ENCODE results near the gene SGSH.
"Not testable (repeated sequence)": the region's sequence is repeated elsewhere in the genome, so short reads cannot be mapped to it uniquely, and the experiment has no call there.

The SGSH gene

DNA sequence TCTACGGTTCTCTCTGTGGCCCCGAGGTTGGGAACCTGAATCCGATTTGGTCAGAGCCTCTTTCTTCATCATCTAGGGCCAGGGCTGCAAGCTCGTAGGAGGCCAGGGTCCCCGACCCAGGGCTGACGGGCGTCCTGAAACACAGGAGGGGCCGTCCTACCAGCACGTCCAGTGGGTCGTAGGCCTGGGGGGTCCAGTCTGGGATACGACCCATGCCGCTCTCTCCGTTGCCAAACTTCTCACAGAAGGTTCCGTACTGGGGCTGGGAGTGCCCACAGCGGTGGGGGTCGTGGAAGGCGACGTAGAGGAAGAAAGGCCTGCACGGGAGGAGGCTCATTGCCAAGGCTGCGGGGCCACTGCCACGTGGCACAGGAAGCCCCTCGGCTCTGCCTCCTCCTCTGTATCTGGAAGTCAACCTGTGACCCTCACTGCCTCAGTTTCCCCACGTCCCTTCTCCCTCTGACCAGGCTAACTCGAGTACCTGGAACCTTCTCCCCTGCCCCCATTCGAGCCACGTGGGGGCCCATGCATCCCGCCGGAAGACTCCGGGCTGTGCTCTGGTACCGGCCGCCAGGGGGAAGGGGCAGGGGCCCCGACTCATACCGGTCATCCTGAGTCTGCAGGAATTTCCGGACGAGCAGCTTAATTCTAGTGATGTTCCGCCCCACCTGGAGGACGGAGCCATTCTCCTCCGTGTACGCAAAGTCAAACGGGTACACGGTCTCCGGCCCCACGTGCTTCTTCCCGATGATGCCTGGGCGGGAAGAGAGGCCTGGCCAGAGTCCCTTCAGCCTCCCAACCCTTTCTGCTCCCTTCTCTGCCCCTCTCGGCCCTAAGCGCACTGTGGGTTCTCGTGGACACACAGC, 5.9 kb downstream of the SGSH start:
- Mint-ChIP-seq H3K4me1 (peaks cover 16% of the 10 kb centered on the region), H3K9me3 (no peaks in the 10 kb centered on the region), H3K36me3 (peaks cover 22% of the 10 kb centered on the region), H3K27ac (no peak overlapping the region), H3K4me3 (no peak overlapping the region), H3K27me3 (no peaks in the 10 kb centered on the region)
- DNase-seq, result no peak
- CTCF ChIA-PET, result interaction anchor here (0.6 kb wide), 1 partner anchor 817 kb away, joined by 3 read pairs; no protein-coding TSS in a partner anchor

DNA sequence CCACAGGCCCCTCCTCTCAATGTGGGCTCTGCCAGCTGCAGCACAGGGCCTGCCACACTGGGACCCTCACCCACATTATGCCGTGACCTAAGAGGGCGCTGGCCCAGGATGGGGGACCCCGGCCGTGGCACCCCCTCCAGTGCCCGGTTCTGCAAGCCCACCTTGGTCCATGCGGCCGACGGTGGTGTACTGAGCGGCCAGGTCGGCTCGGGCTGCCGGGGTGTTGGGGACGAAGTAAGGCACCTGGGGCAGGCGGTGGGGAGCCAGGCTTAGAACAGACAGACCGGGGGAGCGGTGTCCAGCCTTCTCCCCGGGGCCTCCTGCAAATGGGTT, 6.5 kb downstream of the SGSH start:
- H3K9me3 Mint-ChIP-seq, result no peaks in the 10 kb centered on the region
- H3K27ac Mint-ChIP-seq, result no peak overlapping the region
- DNase-seq, result no peak
- no peak overlapping the region for H3K4me3 Mint-ChIP-seq
- peaks cover 9% of the 10 kb centered on the region for H3K4me1 Mint-ChIP-seq
- CTCF ChIA-PET, result no interaction called here
- peaks cover 23% of the 10 kb centered on the region for H3K36me3 Mint-ChIP-seq
- H3K27me3 Mint-ChIP-seq, result no peaks in the 10 kb centered on the region

DNA sequence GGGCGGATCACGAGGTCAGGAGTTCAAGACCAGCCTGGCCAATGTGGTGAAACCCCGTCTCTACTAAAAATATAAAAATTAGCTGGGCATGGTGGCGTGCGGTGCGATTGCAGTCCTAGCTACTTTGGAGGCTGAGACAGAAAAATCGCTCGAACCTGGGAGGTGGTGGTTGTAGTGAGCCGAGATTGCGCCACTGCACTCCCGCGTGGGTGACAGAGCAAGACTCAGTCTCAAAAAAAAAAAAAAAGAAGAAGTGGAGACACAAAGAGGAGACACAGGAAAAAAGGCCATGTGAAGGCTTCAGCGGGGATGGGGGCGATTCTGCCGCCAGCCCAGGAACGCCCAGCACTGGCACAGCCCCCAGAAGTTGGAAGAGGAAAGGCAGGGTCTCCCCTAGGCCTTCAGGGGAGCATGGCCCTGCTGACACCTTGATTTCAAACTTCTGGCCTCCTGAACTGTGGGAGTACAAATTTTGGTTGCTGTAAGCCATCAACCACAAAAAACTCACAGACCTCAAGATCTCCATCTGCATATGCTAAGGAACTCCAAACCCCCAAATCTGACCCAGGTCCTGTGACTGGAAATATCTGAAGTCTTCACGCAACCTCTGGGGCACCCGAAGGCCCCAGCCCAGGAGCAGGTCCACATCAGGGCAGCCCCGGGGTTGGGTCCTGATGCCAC, 7.0 kb downstream of the SGSH start:
- Mint-ChIP-seq H3K36me3 (peaks cover 22% of the 10 kb centered on the region), H3K4me3 (no peak overlapping the region), H3K4me1 (peaks cover 6% of the 10 kb centered on the region), H3K27ac (no peak overlapping the region), H3K9me3 (no peaks in the 10 kb centered on the region), H3K27me3 (no peaks in the 10 kb centered on the region)
- CTCF ChIA-PET, result interaction anchor here (1.3 kb wide), 1 partner anchor 18 kb away, joined by 3 read pairs; no protein-coding TSS in a partner anchor
- DNase-seq, result no peak

DNA sequence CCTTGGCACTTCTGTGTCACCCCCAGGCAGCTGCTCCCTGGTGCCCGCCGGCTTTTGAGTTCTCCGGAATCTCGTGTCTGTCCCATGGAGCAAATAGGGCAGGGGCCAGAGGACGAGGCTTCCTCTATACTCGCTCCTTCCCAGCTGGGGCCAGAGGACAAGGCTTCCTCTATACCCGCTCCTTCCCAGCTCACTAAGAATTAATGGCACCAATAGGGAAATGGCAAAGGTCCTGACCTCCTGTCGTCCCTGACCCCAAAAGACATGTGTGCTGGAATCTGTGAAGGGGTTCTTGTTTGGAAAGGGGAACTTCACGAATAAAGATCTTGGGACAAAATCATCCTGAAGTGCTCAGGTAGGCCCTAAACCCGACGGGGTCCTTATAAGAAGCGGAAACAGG, 7.6 kb downstream of the SGSH start:
- peaks cover 20% of the 10 kb centered on the region for H3K36me3 Mint-ChIP-seq
- H3K27ac Mint-ChIP-seq, result no peak overlapping the region
- no peak for DNase-seq
- H3K4me3 Mint-ChIP-seq, result no peak overlapping the region
- peaks cover 3% of the 10 kb centered on the region for H3K4me1 Mint-ChIP-seq
- CTCF ChIA-PET, result interaction anchor here (1.3 kb wide), 1 partner anchor 17 kb away, joined by 3 read pairs; no protein-coding TSS in a partner anchor
- no peaks in the 10 kb centered on the region for H3K27me3 Mint-ChIP-seq
- H3K9me3 Mint-ChIP-seq, result no peaks in the 10 kb centered on the region

DNA sequence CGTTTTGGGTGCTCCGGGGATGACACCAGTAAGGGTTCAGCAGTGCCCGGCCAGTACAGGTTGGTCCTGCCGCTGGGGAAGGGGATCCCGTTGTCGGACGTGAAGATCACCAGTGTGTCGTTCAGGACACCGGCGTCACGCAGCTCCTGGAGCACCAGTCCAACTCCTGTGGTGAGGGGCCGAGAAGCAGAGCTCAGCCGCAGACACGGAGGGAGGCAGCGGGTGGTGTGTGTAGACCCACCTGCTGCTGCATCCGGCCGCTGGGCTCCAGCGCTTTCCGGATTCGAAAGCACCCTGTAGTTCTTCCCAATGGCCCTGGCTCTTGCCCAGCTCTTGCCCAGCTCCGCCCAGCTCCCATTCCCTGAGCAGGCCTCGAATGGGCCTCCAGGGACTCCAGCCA, 8.0 kb downstream of the SGSH start:
- Mint-ChIP-seq H3K27me3 (no peaks in the 10 kb centered on the region), H3K9me3 (no peaks in the 10 kb centered on the region), H3K4me3 (no peak overlapping the region)

DNA sequence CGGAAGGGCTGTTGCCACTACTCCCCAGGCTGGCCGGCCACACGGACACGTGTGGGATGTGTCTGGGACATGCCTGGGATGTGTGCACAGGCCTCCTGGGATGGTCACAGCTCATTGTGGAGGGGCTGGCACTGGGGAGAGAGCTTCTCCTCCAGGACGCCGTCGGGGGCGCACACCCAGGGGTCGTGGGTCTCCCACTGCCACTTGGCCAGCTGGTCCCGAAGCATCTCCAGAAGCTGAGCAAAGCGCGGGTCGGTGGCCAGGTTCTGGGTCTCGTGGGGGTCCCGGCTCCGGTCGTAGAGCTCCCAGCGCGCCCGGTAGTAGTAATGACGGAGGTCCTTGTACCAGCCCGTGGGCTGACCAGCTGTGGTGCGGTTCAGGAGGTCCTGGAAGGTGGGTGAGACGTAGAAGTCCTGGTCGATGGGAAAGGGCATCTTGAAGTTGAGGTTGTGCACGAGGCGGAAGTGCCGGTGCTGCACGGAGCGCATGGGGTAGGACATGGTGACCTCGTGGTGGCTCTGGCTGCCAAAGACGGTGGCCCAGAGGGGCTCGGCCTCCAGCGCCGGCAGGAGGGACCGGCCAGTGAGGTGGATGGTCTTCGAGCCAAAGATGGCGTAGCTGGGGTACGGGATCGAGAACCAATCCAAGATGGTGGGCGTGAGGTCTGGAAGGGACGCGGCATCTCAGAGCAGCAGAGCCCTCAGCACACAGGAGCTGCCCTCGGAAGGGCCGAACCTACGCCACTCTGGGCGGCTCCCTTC, 9.6 kb downstream of the SGSH start:
- H3K9me3 Mint-ChIP-seq, result no peaks in the 10 kb centered on the region
- H3K4me1 Mint-ChIP-seq, result no peaks in the 10 kb centered on the region
- DNase-seq, result no peak
- H3K36me3 Mint-ChIP-seq, result peaks cover 10% of the 10 kb centered on the region
- H3K27me3 Mint-ChIP-seq, result no peaks in the 10 kb centered on the region
- H3K27ac Mint-ChIP-seq, result no peak overlapping the region
- CTCF ChIA-PET, result no interaction called here
- no peak overlapping the region for H3K4me3 Mint-ChIP-seq

More for the DNA sequence above, 8.0 kb downstream of the SGSH start:
- CTCF ChIA-PET, result interaction anchor here (1.3 kb wide), 1 partner anchor 17 kb away, joined by 3 read pairs; no protein-coding TSS in a partner anchor
- Mint-ChIP-seq H3K36me3 (peaks cover 18% of the 10 kb centered on the region), H3K4me1 (no peaks in the 10 kb centered on the region), H3K27ac (no peak overlapping the region)
- no peak for DNase-seq

DNA sequence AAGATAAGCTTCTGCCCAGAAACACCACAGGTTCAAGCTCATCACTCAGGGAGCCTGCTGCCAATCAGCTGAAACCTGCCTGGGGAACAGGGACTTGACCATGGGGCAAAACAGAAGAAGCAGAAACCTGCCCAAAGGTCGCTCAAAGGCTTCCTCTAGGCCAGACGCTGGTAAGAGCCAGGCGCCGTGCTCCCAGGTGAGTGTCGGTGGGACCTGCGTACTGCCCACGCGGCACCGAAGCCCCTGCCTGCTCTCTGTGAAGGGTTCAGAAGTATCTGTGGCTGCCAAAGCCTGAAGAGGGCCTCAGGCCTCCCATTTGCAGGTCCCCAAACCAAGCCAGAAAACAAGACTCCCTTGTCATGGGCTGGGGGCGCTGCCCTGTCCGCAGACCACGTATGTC, 10.4 kb downstream of the SGSH start:
- no peak for DNase-seq
- Mint-ChIP-seq H3K4me3 (no peak overlapping the region), H3K4me1 (no peaks in the 10 kb centered on the region), H3K9me3 (no peaks in the 10 kb centered on the region), H3K27ac (no peak overlapping the region), H3K36me3 (peaks cover 10% of the 10 kb centered on the region), H3K27me3 (no peaks in the 10 kb centered on the region)
- CTCF ChIA-PET, result interaction anchor here (0.7 kb wide), 1 partner anchor 93 kb away, joined by 3 read pairs; no protein-coding TSS in a partner anchor

DNA sequence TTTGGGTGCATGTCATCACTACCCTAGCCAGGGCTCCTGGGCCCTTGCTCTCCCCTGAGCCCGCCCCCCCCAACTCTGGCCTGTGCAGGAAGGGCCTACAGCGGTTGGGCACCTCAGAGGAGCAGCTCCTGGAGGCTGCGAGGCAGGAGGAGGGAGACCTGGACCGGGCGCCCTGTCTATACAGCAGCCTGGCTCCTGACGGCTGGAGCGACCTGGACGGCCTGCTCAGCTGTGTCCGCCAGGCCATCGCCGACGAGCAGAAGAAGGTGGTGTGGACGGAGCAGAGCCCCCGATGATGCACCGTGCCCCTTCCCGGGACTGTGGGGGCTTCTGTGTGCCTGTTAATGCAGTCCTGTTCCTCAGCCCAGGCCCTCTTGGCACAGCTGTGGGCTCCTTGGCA, 12.1 kb downstream of the SGSH start:
- no peak overlapping the region for H3K27ac Mint-ChIP-seq
- H3K36me3 Mint-ChIP-seq, result peaks cover 10% of the 10 kb centered on the region
- CTCF ChIA-PET, result no interaction called here
- H3K4me3 Mint-ChIP-seq, result no peak overlapping the region
- H3K4me1 Mint-ChIP-seq, result no peaks in the 10 kb centered on the region
- DNase-seq, result no peak
- H3K9me3 Mint-ChIP-seq, result no peaks in the 10 kb centered on the region
- no peaks in the 10 kb centered on the region for H3K27me3 Mint-ChIP-seq

DNA sequence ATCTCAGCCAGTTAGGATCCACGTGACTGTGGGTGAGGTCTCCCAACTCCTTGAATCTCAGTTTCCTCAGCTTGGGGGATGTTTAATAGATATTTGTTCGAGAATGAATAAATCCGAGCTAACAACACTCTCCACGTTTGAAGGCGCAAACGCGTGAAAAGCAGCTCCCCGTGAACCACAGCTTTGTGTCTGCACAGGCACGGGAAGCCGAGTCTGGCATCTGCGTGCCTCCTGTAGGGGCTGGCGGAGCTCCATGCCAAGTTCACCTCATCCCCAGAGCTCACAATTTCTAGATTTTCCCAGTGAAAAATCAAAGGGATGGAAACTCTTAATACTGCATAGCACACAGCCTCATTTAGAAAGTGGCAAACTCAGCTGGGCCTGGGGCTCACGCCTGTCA, 14.3 kb downstream of the SGSH start:
- no peak overlapping the region for H3K27ac Mint-ChIP-seq
- CTCF ChIA-PET, result no interaction called here
- peaks cover 8% of the 10 kb centered on the region for H3K36me3 Mint-ChIP-seq
- DNase-seq, result no peak
- H3K4me3 Mint-ChIP-seq, result no peak overlapping the region
- H3K27me3 Mint-ChIP-seq, result no peaks in the 10 kb centered on the region
- H3K4me1 Mint-ChIP-seq, result no peaks in the 10 kb centered on the region
- H3K9me3 Mint-ChIP-seq, result no peaks in the 10 kb centered on the region

DNA sequence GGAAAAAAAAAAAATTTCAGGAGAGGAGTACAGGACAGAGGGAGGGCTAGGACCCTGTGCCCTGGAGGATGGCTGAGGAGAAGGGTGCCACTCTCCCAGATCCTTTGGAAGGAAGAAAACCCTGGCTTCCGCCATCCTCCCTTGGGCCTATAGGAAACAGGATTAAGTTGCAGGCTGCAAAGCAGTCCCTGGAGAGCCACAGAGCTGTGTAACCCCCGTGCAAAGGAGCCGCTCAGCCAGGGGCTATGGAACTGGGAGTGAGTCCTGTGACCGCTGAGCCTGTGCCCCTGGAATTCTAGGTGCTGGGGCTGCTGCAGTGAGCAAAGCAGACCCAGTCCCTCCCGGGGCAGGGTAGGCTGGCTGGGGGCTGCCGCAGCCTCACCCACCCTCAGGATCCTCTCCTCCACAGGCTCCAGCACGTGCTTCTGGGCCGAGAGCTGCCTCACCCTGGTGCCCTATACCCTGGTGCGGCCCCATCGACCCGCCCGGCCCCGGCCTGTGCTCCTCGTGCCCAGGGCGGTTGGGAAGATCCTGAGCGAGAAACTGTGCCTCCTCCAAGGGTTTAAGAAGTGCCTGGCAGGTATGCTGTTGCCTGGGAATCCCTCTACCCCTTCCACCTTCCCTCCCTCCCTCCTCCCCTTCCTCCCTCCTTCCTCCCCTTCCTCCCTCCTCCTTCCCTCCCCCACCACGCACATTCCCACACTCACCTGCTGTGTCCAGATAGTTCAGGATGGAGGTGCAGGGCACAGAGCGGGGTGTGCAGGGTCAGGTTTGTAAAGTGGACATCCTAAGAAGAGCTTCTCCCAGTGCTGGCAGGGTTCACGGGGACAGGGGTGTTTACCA, 15.3 kb downstream of the SGSH start:
- Mint-ChIP-seq H3K27me3 (no peaks in the 10 kb centered on the region), H3K4me3 (no peak overlapping the region), H3K27ac (no peak overlapping the region), H3K4me1 (no peaks in the 10 kb centered on the region), H3K9me3 (no peaks in the 10 kb centered on the region), H3K36me3 (peaks cover 3% of the 10 kb centered on the region)
- no peak for DNase-seq
- CTCF ChIA-PET, result no interaction called here

DNA sequence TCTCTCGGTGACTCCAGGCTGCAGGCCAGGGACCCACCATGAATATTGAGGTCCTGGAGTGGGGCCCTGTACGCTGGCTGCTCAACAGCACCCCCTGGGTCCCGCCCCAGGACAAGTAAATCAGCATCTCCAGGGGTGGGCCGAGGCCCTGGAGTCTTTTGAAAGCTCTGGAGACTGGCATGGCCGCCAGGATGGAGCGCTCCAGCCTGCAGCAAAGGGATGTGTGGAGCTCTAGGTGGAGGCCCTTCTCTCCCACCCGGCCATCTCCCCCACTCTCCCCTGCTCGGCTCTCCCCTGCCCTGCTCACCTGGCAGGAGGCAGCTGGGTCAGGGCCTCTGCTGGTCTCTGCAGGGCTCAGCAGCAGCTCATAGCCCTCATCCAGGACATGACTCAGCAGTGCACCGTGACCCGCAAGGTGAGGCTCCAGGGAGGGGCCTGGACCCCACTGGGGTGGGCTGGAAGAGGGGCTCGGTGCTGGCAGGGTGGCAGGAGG, 16.6 kb downstream of the SGSH start:
- no peak overlapping the region for H3K27ac Mint-ChIP-seq
- no peaks in the 10 kb centered on the region for H3K36me3 Mint-ChIP-seq
- H3K27me3 Mint-ChIP-seq, result no peaks in the 10 kb centered on the region
- CTCF ChIA-PET, result interaction anchor here (1.5 kb wide), 1 partner anchor 49 kb away, joined by 4 read pairs; no protein-coding TSS in a partner anchor
- H3K4me1 Mint-ChIP-seq, result no peaks in the 10 kb centered on the region
- DNase-seq, result no peak
- H3K4me3 Mint-ChIP-seq, result no peak overlapping the region
- H3K9me3 Mint-ChIP-seq, result no peaks in the 10 kb centered on the region

DNA sequence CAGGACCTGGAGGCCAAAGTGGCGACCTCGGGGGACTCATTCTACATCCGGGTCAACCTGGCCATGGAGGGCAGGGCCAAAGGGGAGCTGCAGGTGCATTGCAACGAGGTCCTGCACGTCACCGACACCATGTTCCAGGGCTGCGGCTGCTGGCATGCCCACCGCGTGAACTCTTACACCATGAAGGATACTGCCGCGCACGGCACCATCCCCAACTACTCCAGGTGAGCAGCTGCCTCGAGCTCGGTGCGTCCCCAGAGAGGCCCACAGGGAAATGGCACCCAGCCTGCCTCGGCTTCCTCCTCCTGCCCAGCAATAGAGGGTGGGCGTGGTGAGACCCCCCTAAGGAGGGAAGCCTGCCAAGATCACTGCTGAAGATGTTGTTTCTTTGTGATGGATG, 17.9 kb downstream of the SGSH start:
- CTCF ChIA-PET, result no interaction called here
- Mint-ChIP-seq H3K27ac (no peak overlapping the region), H3K36me3 (no peaks in the 10 kb centered on the region), H3K27me3 (no peaks in the 10 kb centered on the region), H3K4me3 (no peak overlapping the region), H3K9me3 (no peaks in the 10 kb centered on the region), H3K4me1 (no peaks in the 10 kb centered on the region)
- DNase-seq, result no peak

DNA sequence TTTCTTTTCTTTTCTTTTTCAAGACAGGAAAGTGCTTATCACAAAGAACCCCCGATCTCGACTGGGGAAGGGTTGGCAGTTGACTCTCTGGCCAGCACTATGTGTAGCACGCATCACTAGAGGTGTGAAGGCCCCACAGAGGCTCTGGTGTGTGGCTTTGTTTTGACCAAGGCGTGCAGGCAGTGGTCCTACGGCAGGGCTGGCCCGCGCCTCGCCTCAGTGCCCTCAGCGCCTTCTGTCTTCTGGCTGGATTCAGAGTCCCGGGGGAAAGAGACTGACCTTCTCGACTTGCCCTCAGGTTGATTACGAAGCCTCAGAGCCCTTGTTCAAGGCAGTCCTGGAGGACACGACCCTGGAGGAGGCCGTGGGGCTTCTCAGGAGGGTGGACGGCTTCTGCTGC, 18.7 kb downstream of the SGSH start:
- Mint-ChIP-seq H3K27ac (no peak overlapping the region), H3K4me1 (no peaks in the 10 kb centered on the region), H3K27me3 (no peaks in the 10 kb centered on the region), H3K9me3 (no peaks in the 10 kb centered on the region), H3K36me3 (no peaks in the 10 kb centered on the region), H3K4me3 (no peak overlapping the region)
- no peak for DNase-seq
- CTCF ChIA-PET, result no interaction called here

DNA sequence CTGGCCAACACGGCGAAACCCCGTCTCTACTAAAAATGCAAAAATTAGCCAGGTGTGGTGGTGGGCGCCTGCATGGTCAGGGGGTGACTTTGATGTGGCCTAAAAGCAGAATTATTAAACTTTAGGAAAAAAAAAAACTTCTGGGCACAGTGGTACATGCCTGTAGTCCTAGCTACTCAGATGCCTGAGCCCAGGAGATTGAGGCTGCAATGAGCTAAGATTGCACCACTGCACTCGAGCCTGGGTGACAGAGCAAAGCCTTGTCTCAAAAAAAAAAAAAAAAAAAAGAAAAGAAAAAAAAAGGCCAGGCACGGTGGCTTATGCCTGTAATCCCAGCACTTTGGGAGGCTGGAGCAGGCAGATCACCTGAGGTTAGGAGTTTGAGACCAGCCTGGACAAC, 20.8 kb downstream of the SGSH start:
- H3K36me3 Mint-ChIP-seq, H3K27ac Mint-ChIP-seq, H3K4me3 Mint-ChIP-seq, H3K9me3 Mint-ChIP-seq, DNase-seq, H3K27me3 Mint-ChIP-seq, H3K4me1 Mint-ChIP-seq, CTCF ChIA-PET: not testable (repeated sequence)
